NCI-H774 (cell line): ENCODE results near the gene LSP1.

Experiments used
- DNase-seq: peaks from one replicate; lab custom pipeline; 2025; lab: John Stamatoyannopoulos, UW

Gene LSP1

GRCh38 chr11:1917523-1918435 lies 64.9 kb downstream of the LSP1 start:
- no peak for DNase-seq

- DNase-seq = no peak
These were observed 65.8 kb downstream of the LSP1 start for GRCh38 chr11:1918436-1919315.

- DNase-seq = no peak
These were observed 66.7 kb downstream of the LSP1 start, which contains the start of gene TNNT3 for GRCh38 chr11:1919391-1920127. Gene TNNT3, plus strand, starts transcription at chr11:1919703. Its CDS starts 3,172 bp downstream, at chr11:1922875.

- DNase-seq = no peak
These were observed 67.4 kb downstream of the LSP1 start for GRCh38 chr11:1920128-1920908.

GRCh38 chr11:1920909-1921573 lies 68.2 kb downstream of the LSP1 start:
- no peak for DNase-seq

GRCh38 chr11:1921574-1922141 lies 68.8 kb downstream of the LSP1 start:
- DNase-seq = no peak

GRCh38 chr11:1922481-1923081 lies 69.7 kb downstream of the LSP1 start:
- no peak for DNase-seq

GRCh38 chr11:1923201-1923956 lies 70.5 kb downstream of the LSP1 start:
- no peak for DNase-seq

GRCh38 chr11:1924181-1924580 lies 71.3 kb downstream of the LSP1 start:
- no peak for DNase-seq

GRCh38 chr11:1924646-1925372 lies 71.9 kb downstream of the LSP1 start:
- DNase-seq = no peak

- DNase-seq = no peak
These were observed 72.7 kb downstream of the LSP1 start for GRCh38 chr11:1925373-1926155.

GRCh38 chr11:1926156-1927025 lies 73.5 kb downstream of the LSP1 start:
- DNase-seq = no peak

- no peak for DNase-seq
These were observed 74.4 kb downstream of the LSP1 start for GRCh38 chr11:1927026-1927847.

GRCh38 chr11:1927848-1928469 lies 75.1 kb downstream of the LSP1 start:
- no peak for DNase-seq

- DNase-seq = no peak
These were observed 75.6 kb downstream of the LSP1 start for GRCh38 chr11:1928470-1928890.
